ENCODE measurements around the gene EDDM3A.

The EDDM3A gene

DNA sequence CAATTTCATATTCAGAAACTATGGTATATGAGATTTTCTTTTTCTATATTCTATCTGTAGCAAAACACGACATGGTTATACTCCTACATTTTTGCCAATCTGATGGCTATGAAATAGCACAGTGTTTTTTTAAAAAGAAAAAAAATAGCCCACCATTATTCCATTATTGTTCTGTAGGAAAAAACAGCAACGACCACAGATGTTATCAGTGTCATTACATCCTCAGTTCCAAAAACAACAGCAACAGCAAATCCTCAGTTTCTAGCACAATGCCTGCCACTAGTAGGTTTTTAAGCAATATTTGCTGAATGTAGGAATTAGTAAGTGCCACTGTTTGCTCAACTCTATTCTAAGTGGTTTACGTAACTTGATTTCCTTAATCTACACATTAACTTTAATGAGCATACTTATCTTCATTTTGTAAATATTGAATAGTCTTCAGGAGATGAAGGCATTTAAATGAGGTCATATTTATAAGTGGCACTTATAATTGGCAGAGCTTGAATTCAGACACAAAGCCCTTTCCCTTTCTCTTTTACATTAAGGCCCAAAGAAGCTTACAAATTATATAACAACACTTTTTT is 43.6 kb downstream of the EDDM3A start:
- no peak for DNase-seq (ENCODE audit: low read depth)

DNA sequence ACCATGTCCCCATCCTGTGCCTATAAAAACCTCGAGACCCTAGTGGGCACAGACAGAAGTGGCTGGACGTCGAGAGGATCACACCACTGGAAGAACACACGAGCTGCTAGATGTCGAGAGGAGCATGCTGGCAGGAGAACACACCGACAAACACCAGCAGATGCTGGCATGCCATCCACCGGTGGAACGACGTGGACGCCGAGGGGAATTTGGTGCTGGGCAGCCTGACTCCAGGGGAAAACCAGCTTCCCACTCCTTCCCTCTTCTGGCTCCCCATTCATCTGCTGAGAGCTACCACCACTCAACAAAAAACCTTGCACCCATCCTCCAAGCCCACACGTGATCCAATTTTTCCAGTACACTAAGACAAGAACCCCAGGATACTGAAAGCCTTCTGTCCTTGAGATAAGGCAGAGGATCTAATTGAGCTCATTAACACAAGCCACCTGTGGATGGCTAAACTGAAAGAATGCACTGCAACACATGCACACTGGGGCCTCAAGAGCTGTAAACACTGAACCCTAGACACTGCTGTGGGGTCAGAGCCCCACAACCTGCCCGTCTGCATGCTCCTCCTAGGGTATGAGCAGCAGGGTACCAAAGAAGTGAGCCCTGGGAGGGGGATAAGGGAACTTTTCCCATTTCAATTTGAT is 44.9 kb downstream of the EDDM3A start:
- DNase-seq (ENCODE audit: low read depth): no peak

GRCh38 chr14:20791187-20791586 is 45.5 kb downstream of the EDDM3A start:
- no peak for DNase-seq (ENCODE audit: low read depth)

- DNase-seq (ENCODE audit: low read depth): no peak
Measured at GRCh38 chr14:20791597-20791996, 45.9 kb downstream of the EDDM3A start.

DNA sequence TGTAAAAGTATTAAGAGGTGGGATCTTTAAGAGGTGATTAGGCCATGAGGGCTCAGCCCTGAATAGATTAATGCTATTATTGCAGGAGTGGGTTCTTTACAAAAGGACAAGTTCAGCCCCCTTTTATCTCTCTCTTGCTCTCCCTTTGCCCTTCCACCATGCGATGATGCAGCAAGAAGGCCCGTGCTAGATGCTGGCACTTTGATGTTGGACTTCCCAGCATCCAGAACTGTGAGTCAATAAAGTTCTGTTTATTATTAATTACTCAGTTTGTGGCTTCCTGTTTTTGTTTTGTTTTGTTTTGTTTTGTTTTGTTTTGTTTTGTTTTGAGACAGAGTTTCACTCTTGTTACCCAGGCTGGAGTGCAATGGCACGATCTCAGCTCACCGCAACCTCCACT is 46.9 kb downstream of the EDDM3A start:
- DNase-seq (ENCODE audit: low read depth): no peak

GRCh38 chr14:20794644-20795369 is 49.1 kb downstream of the EDDM3A start:
- DNase-seq (ENCODE audit: low read depth): no peak

DNA sequence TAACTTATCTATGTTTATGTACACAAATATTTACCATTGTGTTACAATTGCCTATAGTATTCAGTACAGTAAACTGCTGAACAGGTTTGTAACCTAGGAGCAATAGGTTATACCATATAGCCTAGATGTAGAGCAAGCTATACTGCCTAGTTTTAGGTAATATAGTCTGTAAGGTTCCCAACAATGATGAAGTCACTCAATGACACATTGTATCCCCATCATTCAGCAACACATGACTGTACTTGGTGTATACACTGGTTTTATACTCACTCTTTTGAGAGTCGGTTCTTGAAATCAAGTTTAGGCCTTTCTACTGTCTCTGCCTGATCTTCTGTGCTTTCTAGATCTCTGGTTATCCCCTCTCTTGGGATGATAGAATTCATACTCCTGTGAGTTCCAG is 51.5 kb downstream of the EDDM3A start:
- no peak for DNase-seq (ENCODE audit: low read depth)

Data from CMK (cell line).